T-helper 1 cell (primary cell): ENCODE measurements around the gene TM2D1.
"Not testable (repeated sequence)": the region's sequence is repeated elsewhere in the genome, so short reads cannot be mapped to it uniquely, and the experiment has no call there.

Experiments used
- DNase-seq, 5 donors: peaks; one replicate each; pipeline ENCODE4 v3.0.0-alpha.2; 2012 to 2020
- total RNA-seq, 4 donors: gene quantifications; one replicate each; lab custom pipeline; 2026; lab: John Stamatoyannopoulos, UW

TM2D1 gene
- 10.0 to 29.0 (median 19.9) reads per million in 4 donors for total RNA-seq

GRCh38 chr1:61724813-61725694 is at the start of gene TM2D1:
TSS of gene TM2D1 (minus strand) at chr1:61725141. CDS start at chr1:61725120, 21 bp downstream.
- DNase-seq, result peak; percentile 68 to 92 (median 79)

GRCh38 chr1:61770131-61770530 is 45.2 kb upstream of the TM2D1 start:
- no peak for DNase-seq

GRCh38 chr1:61757950-61758349 is 33.0 kb upstream of the TM2D1 start:
- no peak for DNase-seq

DNA sequence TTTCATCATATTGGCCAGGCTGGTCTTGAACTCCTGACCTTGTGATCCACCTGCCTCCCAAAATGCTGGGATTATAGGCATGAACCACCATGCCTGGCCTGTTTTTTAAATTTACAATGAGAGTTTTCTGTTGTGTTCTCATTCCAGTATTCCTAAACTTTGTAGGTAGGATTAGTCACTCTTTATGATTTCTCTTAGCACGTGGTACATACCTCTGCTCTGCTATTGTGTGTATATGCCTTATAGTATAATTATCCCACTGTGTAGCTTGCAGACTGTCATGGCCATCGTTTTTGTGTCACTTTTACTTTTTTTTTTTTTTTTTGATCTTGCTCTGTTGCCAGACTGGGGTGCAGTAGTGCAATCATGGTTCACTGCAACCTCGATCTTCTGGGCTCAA is 31.8 kb upstream of the TM2D1 start:
- DNase-seq, result no peak

DNA sequence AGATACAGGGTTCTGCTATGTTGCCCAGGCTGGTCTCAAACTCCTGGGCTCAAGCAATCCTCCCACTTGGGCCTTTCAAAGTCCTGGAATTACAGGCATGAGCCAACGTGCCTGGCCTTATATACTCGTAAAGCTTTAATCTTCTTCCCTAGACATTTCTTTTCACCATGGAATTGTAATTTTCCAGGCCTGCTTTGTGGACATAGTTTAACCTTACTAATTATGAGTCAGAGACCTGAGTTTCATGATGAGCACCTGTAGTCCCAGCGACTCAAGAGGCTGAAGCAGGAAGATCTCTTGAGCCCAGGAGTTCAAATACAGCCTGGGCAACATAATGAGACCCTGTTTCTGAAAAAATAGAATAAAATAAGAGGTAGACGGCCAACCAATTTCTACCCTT is 29.6 kb upstream of the TM2D1 start:
- DNase-seq, result no peak

- no peak for DNase-seq
Measured at GRCh38 chr1:61753998-61754508, 29.1 kb upstream of the TM2D1 start.

- no peak for DNase-seq
Measured at GRCh38 chr1:61752921-61753389, 28.0 kb upstream of the TM2D1 start.

- no peak for DNase-seq
Measured at GRCh38 chr1:61749574-61749973, 24.6 kb upstream of the TM2D1 start.

GRCh38 chr1:61748566-61748965 is 23.6 kb upstream of the TM2D1 start:
- no peak for DNase-seq

- no peak for DNase-seq
Measured at GRCh38 chr1:61746813-61747212, 21.9 kb upstream of the TM2D1 start.

GRCh38 chr1:61743716-61744580 is 19.0 kb upstream of the TM2D1 start:
- no peak for DNase-seq

DNA sequence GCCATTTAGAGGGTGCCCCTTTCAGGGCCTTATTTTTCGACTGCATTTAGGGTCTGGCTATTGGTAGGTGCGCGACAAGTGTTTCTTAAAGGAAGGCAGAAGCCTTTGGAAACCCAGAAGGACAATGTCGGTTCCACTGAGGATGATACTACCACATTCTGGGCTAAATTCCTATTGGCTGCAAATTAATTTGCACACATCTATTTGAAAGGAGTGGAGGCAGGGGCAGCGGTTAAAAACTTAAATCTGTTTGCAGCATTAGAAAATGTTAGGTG is 18.4 kb upstream of the TM2D1 start:
- no peak for DNase-seq

- peak in 1 of 5 donors; percentile 34 for DNase-seq
Measured at GRCh38 chr1:61742620-61743430, 17.9 kb upstream of the TM2D1 start.

DNA sequence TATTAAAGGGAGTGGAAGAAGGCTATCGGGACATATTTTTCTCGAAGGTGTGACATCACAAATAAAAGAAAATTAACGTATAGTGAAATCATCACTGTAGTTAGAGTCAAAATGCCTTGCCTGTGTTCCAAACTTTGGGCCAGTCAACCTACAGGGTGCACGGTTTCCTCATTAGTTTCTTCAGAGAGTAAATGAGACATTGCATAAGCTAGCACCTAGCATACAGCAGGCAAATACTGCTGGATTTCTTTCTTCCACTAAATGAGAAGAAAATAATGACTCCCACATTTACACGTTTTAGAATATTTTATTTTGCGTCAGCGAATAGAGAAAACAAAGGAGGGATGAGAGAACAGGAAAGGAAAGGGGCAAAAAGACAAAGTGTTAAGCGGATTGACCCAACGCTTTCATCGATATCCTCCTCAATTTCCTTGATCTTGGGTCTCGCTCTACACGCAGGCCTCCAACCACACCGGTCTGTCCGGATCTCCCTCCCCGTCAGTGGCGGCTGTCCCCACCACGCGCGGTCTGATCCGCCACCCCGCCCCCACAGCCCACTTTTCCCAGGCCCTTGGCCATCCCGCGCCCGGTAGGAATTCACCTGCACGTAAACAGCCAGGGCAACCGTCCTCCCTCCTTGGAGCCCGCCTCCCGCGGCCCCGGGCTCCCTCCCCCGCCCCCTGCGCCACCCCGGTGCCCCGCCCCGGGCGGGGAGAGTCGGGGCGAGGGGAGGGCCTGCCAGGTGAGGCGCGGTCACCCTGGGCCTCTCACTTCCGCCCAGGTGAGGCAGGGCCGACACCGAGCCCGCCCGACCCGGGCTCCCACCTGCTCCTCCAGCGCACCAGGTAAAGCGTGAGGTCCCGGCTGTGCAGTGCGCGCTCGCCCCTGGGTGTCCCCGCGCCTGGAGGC is 17.0 kb upstream of the TM2D1 start, which contains the start of gene PATJ:
PATJ (plus strand) TSS at position 770 of the 909 bp plus-strand sequence. CDS start 20,413 bp downstream, outside the sequence.
- peak; percentile 56 to 70 (median 58) for DNase-seq

DNA sequence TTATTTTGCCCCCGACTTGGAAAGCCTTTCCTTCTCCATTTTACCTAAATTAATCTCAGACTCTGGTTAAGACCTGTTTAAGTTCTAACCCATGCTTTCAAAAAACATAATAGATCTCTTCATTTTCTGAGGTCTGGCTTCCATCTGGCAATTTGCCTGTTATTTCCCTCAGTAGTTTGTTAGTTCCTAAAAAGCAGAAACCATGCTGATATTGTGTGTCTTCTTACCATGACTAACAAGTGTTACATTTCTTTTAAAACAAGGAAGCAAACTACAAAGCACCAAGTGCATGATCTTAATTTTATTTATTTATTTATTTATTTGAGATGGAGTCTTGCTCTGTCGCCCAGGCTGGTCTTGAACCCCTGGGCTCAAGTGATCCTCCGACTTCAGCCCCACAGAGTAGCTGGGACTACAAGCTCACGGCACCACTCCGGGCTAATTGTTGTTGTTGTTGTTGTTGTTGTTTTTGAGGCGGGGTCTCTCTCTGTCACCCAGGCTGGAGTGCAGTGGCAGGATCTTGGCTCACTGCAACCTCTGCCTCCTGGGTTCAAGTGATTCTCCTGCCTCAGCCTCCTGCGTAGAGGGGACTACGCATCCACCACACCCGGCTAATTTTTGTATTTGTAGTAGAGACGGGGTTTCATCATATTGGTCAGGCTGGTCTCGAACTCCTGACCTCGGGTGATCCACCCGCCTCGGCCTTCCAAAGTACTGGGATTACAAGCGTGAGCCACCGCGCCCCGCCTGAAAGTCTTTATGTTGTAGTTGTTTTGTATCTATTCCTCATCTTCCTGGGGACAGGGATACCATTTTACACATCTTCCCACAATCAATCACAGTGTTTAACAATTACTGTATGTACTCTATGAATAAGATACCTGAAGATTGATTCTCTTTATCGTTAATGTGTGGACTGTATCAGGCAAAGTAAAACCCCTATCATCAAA is 16.1 kb upstream of the TM2D1 start:
- DNase-seq, result no peak

DNA sequence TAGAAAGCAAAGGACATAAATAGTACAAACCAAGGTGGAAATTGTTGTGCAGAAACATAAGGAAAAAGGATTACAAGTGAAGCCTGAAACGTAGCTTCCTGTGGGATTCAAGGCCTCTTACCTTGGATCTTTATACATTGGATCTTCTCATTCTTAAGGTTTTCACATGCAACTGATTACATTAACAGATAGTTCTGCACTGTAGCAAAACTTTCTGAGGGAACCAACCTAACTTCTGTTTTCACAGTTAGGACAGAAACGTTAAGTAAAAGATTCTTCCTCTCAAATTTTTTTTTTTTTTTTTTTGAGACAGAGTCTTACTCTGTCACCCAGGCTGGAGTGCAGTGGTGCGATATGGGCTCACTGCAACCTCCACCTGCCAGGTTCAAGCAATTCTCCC is 7.8 kb upstream of the TM2D1 start:
- no peak for DNase-seq

DNA sequence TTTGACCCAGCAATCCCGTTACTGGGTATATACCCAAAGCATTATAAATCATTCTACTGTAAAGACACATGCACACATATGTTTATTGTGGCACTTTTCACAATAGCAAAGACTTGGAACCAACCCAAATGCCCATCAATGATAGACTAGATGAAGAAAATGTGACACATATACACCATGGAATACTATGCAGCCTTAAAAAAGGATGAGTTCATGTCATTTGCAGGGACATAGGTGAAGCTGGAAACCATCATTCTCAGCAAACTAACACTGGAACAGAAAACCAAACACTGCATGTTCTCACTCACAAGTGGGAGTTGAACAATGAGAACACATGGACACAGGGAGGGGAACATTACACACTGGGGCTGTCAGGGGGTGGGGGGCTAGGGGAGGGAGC is 5.7 kb upstream of the TM2D1 start:
- not testable (repeated sequence) for DNase-seq

DNA sequence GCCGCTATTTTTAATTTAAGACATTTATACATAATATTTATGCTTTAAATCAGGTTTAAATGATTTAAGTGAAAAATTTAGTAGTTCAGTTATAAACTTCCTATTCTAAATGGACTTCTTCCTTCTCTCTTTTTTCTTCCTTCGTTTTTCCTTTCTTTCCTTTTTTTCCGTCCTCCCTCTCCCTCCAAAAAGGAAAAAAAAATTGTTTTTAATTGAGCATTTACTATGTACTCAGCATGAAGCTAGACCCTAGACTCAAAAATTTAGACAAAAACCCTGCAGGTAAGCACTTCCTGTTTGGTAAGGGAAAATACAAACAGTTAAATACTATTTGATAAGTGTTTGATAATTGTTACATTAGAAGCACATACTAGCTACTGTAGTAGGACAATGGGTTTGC is 2.6 kb upstream of the TM2D1 start:
- DNase-seq, result no peak

- DNase-seq, result no peak
Measured at GRCh38 chr1:61724506-61724812, 482 bp downstream of the TM2D1 start.

- DNase-seq, result not testable (repeated sequence)
Measured at GRCh38 chr1:61718996-61719663, 5.8 kb downstream of the TM2D1 start.
